Stimulated activated CD8-positive, alpha-beta memory T cell treated with anti-CD3 and anti-CD28 coated beads, Interleukin-15, amount 100 ng/mL, for 24 hours (primary cell): ENCODE measurements around the gene FOXB2.

ENCODE experiments used
- DNase-seq: peaks from one replicate; pipeline ENCODE4 v3.0.0-alpha.2; 2020; ENCODE audit warnings: low read depth

FOXB2 gene

GRCh38 chr9:77066388-77066787, 46.9 kb downstream of the FOXB2 start:
- no peak for DNase-seq
